Metanephros (tissue), 1 donor: ENCODE measurements around the gene PHF5A. TPM values are rescaled to one million over a fixed set of nuclear protein-coding genes. Genes with fewer than 3 reads are reported as not detected.

Experiments used
- total RNA-seq: library from RNA; depleted of rRNA; stranded (reverse); fragments of >200 nt; gene quantifications from one replicate; pipeline ENCODE4 v1.2.3, GENCODE V29; 2014

Gene PHF5A, protein sequence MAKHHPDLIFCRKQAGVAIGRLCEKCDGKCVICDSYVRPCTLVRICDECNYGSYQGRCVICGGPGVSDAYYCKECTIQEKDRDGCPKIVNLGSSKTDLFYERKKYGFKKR
- 32.8 TPM for total RNA-seq

GRCh38 chr22:41468381-41469217 is at the start of gene PHF5A, which contains the start of gene ACO2:
TSS of gene PHF5A (minus strand) at chr22:41468692. CDS start at chr22:41468653, 39 bp downstream.
TSS of gene ACO2 (plus strand) at chr22:41469117. CDS start at chr22:41469147, 30 bp downstream.

GRCh38 chr22:41446639-41447434 is 21.7 kb downstream of the PHF5A start, which contains the start of gene TOB2:
TSS of gene TOB2 (minus strand) at chr22:41446801. CDS start at chr22:41437345, 9,456 bp downstream.

Other genes with a start within 250 kb of the PHF5A start
- 5.1 TPM for gene CHADL, start 227.8 kb downstream of the PHF5A start, total RNA-seq
- gene RANGAP1, start 182.5 kb downstream of the PHF5A start, total RNA-seq, result 34.8 TPM
- 68.1 TPM for gene ZC3H7B, start 167.2 kb downstream of the PHF5A start, total RNA-seq
- 15.5 TPM for gene TEF, start 86.8 kb downstream of the PHF5A start, total RNA-seq
- 41.9 TPM for gene TOB2, start 21.9 kb downstream of the PHF5A start, total RNA-seq
- gene ACO2, start 425 bp upstream of the PHF5A start, total RNA-seq, result 138 TPM
- gene POLR3H, start 75.8 kb upstream of the PHF5A start, total RNA-seq, result 16.7 TPM
- gene CSDC2, start 92.3 kb upstream of the PHF5A start, total RNA-seq, result 4.4 TPM
- gene PMM1, start 121.1 kb upstream of the PHF5A start, total RNA-seq, result 42.2 TPM
- 25.0 TPM for gene DESI1, start 152.4 kb upstream of the PHF5A start, total RNA-seq
- gene XRCC6, start 152.6 kb upstream of the PHF5A start, total RNA-seq, result 186 TPM
- 71.9 TPM for gene SNU13, start 220.2 kb upstream of the PHF5A start, total RNA-seq
- 3.0 TPM for gene MEI1, start 230.8 kb upstream of the PHF5A start, total RNA-seq